ENCODE data around the gene OR8S1. TPM values are rescaled to one million over a fixed set of nuclear protein-coding genes. Genes with fewer than 3 reads are reported as not detected.

Gene OR8S1
- total and polyA plus RNA-seq, 12 donors = 0.11 TPM; not detected in 11

DNA sequence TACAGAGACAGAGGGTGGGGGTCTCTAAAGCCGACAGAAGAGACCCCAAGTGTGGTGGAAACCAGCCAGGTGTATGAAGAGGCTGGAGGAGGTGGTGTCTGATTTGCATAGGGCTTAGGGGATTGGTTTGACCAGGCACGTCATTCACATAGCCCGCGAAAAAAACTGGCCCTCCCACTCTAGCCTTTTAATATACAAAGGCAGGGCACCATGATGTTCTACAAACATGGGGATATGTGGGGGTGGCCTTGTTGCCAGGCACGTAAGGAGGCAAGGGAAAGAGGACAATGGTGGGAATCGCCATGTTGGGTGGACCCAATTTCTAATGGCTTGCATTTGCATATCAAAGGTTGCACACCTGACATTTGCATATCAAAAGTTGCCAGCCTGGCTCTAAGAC, 31.2 kb downstream of the OR8S1 start:
- DNase-seq = no peak
- intact Hi-C loops (cut with DNase I) = no loop called here
- H3K27me3 ChIP-seq = peaks cover 4% of the 10 kb centered on the region
- no peaks in the 10 kb centered on the region for H3K36me3 ChIP-seq (replicated peaks in 1 of 2)
- no peaks in the 10 kb centered on the region for H3K9me3 ChIP-seq (replicated peaks in 1 of 3)
- no peaks in the 10 kb centered on the region for H3K4me1 ChIP-seq (replicated peaks in 1 of 2)
- 71 to 83% (median 73%) methylated on average over 6 of the region's 6 CpGs for WGBS, 4 donors
- H3K27ac ChIP-seq = no peak overlapping the region
- no peak overlapping the region for H3K4me3 ChIP-seq
- no peak for TF ChIP-seq POLR2A (IDR thresholded peaks at IDR 0.05)
- TF ChIP-seq, protein P1, sequence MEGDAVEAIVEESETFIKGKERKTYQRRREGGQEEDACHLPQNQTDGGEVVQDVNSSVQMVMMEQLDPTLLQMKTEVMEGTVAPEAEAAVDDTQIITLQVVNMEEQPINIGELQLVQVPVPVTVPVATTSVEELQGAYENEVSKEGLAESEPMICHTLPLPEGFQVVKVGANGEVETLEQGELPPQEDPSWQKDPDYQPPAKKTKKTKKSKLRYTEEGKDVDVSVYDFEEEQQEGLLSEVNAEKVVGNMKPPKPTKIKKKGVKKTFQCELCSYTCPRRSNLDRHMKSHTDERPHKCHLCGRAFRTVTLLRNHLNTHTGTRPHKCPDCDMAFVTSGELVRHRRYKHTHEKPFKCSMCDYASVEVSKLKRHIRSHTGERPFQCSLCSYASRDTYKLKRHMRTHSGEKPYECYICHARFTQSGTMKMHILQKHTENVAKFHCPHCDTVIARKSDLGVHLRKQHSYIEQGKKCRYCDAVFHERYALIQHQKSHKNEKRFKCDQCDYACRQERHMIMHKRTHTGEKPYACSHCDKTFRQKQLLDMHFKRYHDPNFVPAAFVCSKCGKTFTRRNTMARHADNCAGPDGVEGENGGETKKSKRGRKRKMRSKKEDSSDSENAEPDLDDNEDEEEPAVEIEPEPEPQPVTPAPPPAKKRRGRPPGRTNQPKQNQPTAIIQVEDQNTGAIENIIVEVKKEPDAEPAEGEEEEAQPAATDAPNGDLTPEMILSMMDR (IDR thresholded peaks at IDR 0.05) = no peak

DNA sequence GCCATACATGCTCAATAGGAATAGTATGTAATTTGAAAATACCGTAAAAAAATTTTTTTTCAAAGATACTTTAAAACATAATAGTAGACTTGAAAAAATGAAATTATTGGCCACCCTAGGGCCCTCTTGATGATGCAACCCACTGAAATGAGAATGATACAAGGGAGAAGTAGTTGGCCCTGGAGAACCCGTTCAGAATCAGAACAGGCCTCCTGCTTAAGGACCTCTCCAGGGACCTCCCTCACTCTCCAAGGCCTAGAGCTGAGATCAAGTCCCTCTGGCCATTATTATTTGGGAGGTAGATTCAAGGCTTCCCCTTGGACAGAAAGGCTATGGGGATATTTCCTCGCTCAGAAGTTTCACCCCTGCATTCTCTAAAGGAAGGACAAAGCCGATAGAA, 32.5 kb downstream of the OR8S1 start:
- DNase-seq = no peak
- 88 to 95% (median 93%) methylated on average over 4 of the region's 4 CpGs for WGBS, 4 donors
- no peaks in the 10 kb centered on the region for H3K36me3 ChIP-seq (replicated peaks in 1 of 2)
- peaks cover 4% of the 10 kb centered on the region for H3K27me3 ChIP-seq
- no peak overlapping the region for H3K4me3 ChIP-seq
- H3K4me1 ChIP-seq (replicated peaks in 1 of 2) = no peaks in the 10 kb centered on the region
- H3K27ac ChIP-seq = no peak overlapping the region
- intact Hi-C loops (cut with DNase I) = no loop called here
- no peaks in the 10 kb centered on the region for H3K9me3 ChIP-seq (replicated peaks in 1 of 3)
- no peak for TF ChIP-seq POLR2A (IDR thresholded peaks at IDR 0.05)
- TF ChIP-seq, protein P1 (IDR thresholded peaks at IDR 0.05) = no peak

DNA sequence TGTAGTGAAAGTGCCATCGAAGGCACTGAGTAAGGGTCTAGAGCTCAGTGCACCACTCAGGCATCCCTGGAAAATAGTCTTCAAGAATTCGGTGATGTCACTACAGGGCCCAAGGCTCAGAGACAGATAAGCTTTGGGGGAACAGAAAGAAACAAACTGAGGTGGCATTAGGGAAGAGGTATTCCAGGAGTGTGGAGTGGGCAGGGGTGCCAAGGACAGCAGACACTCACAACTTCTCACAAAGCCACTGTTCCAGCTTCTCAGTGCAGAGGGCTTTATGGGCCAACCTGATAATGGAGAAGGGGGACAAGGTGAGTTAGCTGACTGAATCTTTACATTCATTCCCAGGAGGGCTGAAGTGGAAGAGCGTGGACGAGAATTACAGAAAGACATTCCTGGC, 42.3 kb downstream of the OR8S1 start:
- H3K4me3 ChIP-seq = no peak overlapping the region
- H3K27me3 ChIP-seq = no peaks in the 10 kb centered on the region
- no peak for TF ChIP-seq POLR2A (IDR thresholded peaks at IDR 0.05)
- TF ChIP-seq, protein P1 (IDR thresholded peaks at IDR 0.05) = no peak
- 83 to 91% (median 89%) methylated on average over 4 of the region's 4 CpGs for WGBS, 4 donors
- H3K9me3 ChIP-seq (replicated peaks in 1 of 3) = no peaks in the 10 kb centered on the region
- H3K4me1 ChIP-seq (replicated peaks in 1 of 2) = no peaks in the 10 kb centered on the region
- H3K36me3 ChIP-seq (replicated peaks in 1 of 2) = no peaks in the 10 kb centered on the region
- intact Hi-C loops (cut with DNase I) = no loop called here
- no peak for DNase-seq
- H3K27ac ChIP-seq = no peak overlapping the region

DNA sequence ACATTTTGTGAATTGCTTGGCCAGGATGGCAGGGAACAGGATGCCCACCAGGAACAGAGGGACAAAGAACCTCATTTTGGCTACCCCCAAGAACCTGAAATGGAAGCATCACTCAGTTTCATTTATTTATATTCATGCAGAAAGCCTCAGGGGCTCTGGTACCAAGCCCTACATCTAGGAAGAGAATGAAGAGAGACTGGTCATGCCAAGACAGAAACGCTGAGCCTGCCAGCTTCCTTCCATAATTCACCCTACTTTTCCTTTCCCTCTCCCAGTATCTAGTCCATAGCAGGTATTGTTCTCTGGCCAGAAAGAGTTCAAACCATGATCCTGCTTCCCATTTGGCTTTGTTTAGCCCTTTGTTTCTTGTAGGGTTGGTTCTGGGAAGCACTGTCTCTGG, 44.5 kb downstream of the OR8S1 start, which contains the start of gene LALBA:
LALBA (minus strand) TSS at position 101 of the 400 bp plus-strand sequence; CDS start at position 75, 26 bp downstream.
- TF ChIP-seq POLR2A (IDR thresholded peaks at IDR 0.05) = no peak
- TF ChIP-seq, protein P1 (IDR thresholded peaks at IDR 0.05) = no peak
- 73 to 91% (median 78%) methylated on average over 1 of the region's 1 CpG for WGBS, 4 donors
- intact Hi-C loops (cut with DNase I) = no loop called here

More for the DNA sequence above, 44.5 kb downstream of the OR8S1 start, which contains the start of gene LALBA:
- Histone ChIP-seq H3K36me3 (replicated peaks in 1 of 2) (no peaks in the 10 kb centered on the region), H3K4me1 (replicated peaks in 1 of 2) (no peaks in the 10 kb centered on the region), H3K27ac (no peak within 1 kb of the TSS), H3K4me3 (no peak within 1 kb of the TSS), H3K27me3 (no peaks in the 10 kb centered on the region), H3K9me3 (replicated peaks in 1 of 3) (no peaks in the 10 kb centered on the region)
- DNase-seq = no peak
